NCI-H2171 treated with DMSO at 0.1 percent for 48 hours (cell line): ENCODE results near the gene DPP4.

Experiments used
- DNase-seq: peaks from one replicate; lab custom pipeline; 2025; lab: John Stamatoyannopoulos, UW

The DPP4 gene

GRCh38 chr2:162018530-162018929 is 55.5 kb downstream of the DPP4 start:
- DNase-seq: no peak

DNA sequence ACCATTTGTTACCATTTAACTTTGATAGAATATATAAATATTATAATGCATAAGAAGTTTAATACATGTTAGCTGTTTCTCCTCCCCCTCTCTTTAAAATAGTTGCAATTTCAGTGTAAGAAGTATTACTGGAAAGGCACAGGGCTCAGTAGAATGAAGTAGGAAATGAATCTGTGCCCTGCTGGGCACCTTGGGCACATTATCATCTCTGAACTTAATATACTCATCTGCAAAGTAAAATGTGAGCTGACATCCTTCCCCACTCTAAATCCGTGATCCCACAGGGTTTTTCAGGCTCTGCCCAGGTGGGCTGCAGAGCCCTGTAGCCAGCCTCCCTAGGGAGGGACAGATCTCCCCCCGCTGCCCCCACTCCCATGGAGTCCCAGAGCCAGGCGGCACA is 56.8 kb downstream of the DPP4 start:
- no peak for DNase-seq

- no peak for DNase-seq
Observed at GRCh38 chr2:162016080-162016479, 57.9 kb downstream of the DPP4 start.

- no peak for DNase-seq
Observed at GRCh38 chr2:162014751-162015150, 59.3 kb downstream of the DPP4 start.

DNA sequence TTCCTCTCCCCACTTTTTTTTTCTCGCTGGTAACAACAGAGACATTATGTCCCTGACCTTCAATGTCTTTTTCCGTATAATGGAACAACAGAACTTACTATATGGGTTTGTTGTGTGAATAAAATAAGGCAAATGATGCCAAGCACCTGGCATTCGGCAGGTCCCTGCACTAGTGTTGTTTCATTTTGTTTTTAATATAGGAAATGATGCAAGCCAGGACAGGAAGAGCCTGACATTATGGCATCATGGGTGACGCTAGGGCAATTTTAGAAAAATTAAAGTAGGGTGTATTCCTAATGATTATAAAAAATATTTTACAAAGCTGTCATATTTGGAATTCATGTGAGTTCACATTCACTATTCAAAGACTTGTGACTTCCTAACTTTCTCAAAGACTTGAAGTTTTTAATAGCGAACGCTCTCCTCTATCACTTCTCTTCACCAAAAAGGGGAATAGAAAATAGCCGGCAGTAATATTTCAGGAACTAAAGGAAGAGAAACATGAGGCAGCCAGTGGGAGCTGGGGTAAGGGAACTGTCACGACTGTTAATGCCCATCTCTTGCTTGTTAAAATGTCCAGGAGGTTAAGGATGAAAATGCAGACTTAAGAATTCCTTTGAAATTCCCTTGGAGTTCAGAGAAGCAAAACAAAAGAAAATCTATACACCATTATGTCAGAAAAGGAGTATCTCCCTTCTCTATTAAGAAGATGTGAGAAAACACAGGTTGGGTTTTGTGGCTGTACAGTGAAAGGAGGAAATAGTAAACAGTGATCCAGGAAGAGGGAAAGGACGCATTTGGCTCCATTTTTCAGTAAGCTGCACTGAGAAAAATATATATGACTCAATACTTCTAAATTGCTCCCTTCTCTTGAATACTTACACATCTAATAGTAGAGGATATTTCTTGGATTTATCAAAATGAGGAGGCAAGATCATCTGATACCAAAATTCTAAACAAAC is 60.2 kb downstream of the DPP4 start:
- DNase-seq: no peak

DNA sequence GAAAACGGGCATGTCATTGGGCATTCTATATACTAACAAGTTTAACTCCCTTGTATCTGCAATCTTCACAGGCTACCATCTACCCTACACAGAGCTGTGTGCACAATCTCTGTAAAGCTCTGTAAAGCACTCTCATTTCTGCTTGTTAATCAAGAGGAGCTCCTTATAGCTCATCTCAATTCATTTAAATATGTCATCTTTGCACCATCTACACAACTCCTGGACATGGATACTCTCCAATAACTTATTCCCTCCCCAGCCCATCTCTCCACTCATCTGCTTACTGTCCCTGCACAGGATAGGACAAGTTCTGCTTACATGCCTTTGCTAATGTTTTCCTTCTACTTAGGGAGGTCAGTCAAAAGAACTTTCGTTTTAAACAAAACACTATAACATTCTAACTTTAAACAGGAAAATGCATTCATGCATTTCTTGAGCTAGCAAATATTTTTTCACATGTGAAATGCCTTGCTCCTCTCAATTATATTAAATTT is 61.4 kb downstream of the DPP4 start:
- DNase-seq: no peak

- DNase-seq: no peak
Observed at GRCh38 chr2:162011706-162012564, 62.1 kb downstream of the DPP4 start.

DNA sequence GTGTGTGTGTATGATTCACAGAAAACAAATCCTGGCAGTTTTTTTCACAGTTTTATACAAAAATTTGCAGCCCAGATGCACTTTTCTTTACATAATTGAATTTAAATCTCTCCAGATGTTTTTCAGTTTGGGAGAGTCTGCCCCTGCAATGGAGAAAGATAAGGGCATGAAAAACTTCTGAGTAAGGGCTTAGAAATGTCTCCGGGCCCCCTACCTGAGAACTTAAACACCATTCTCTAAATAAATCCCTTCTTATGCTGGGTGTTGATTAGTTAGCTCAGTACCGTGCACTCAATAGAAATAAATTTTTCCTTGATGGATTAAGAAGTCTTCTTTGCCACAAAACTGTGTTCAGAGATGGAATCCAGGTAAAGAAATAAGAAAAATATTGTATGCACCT is 64.5 kb downstream of the DPP4 start:
- DNase-seq: no peak

- DNase-seq: peak; percentile 15
Observed at GRCh38 chr2:162007447-162008040, 66.5 kb downstream of the DPP4 start.

GRCh38 chr2:162006337-162006736 is 67.7 kb downstream of the DPP4 start:
- DNase-seq: no peak

DNA sequence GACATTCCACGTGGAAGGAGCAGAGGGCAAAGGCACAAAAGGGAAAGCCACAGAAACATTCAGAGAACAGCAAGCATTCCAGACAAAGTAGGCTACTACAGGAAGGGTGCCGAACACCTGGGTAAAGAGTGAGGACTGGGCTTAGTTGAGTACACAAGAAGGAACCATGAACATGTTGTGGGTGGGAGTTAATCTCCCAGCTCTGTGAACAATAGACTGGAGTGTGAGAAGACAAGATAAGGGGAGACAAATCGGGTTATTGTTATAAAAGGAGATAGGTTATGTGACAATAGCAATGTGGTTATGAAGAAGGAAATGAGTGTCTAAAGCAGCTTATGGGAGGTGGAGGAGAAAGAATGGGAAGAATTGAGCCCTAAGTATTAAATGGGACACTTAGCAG is 70.0 kb downstream of the DPP4 start:
- no peak for DNase-seq

- no peak for DNase-seq
Observed at GRCh38 chr2:162002623-162003235, 71.3 kb downstream of the DPP4 start.

- no peak for DNase-seq
Observed at GRCh38 chr2:162000431-162000830, 73.6 kb downstream of the DPP4 start.

DNA sequence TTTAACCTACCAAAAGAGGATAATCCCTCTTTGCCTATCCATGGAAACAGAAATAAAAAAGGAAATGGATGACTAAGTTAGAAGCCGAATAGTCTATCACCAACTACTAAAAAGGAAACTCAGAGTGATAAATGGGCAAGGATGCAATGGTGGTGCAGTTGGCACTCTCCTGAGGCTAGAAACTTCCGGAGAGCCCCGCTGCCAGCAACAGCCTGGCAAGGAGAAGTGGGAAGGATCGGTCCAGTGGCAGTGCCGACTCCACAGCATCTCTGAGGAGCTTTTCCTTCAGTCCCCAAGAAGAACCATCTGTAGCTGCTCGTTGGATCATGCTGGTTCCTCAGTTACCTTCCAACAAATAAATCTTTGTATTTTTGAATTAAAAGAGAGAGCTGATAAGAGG is 74.7 kb downstream of the DPP4 start:
- DNase-seq: no peak

DNA sequence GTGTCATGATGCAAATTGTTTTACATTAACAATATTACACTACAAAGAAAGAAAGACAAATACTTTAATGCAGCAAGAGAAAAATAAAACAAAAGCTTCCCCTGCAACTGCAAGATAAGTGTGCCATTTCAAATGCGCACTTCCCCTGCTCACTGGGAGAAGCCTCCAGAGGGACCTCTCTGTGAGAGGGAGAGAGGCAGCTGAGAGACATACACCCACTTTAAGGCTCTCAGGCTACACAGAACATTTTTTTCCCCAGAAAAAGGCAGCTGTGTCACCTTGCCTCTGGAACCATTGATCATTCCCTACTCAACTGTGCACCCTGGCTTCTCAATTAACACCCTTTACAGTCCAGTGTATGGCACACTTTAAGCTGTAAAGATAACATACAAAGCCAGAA is 75.2 kb downstream of the DPP4 start:
- no peak for DNase-seq

GRCh38 chr2:161997916-161998471 is 76.0 kb downstream of the DPP4 start:
- no peak for DNase-seq

GRCh38 chr2:161995553-161996016 is 78.4 kb downstream of the DPP4 start:
- DNase-seq: peak; percentile 87

GRCh38 chr2:161994761-161995520 is 79.1 kb downstream of the DPP4 start:
- peak; percentile 77 for DNase-seq

DNA sequence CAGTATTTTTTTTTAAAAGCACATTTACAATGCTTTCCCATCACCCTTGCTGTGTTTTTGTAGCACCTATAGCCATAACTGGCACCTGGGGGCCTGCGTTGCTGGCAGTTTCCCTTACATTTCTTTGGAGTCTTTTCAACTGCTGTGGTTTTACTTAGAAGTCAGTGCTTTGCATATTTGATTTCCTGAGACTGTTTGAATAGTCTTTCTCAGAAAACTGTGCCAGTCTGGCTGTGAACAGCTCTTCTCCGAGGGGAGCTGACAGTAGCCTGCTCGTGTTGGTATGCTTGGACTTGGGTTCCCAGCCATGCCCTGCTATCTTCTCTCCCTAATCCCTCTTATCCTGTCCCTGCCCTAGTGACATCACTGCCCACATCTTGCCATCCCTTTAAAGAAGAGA is 81.5 kb downstream of the DPP4 start:
- DNase-seq: no peak

DNA sequence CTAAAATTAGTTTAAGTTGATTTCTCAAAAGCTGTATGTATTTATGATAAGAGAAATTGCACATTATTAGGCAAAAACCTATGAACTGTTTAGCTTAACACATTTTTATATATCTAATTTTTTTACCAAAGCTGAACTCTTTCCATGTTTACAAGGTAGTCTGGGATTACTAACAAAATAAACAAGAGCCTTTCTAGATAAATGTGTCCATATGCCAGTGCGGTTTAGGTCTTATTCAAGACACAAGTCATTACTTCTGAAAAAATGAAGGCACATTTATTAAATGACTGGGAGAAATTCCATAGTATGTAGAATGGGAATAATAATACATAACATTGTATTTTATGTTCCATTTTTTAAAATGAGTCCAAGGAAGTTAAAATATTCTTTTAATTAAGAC is 82.0 kb downstream of the DPP4 start:
- DNase-seq: no peak

DNA sequence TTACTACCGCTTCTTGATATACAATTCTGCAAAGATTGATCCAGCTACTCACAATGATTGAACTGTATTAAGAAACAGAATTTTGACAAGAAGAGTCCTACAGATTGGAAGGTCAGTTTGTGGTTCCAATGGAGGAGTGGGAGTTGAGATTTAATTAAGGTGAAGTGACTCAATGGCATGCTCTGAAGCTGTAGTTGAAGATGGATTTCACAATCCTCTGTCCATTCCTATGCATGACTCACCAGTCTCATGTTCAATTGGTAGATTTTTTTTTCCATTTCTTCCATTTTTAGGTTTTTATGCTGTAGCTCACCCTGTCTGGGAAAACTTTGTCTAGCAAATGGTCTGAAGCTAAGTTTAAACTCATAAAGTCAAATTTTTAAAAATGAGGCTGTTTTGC is 83.3 kb downstream of the DPP4 start:
- no peak for DNase-seq
